Umbilical cord (tissue), 2 donors: ENCODE measurements around the gene CAMK2B. TPM values are rescaled to one million over a fixed set of nuclear protein-coding genes. Genes with fewer than 3 reads are reported as not detected.
"Not testable (repeated sequence)": the region's sequence is repeated elsewhere in the genome, so short reads cannot be mapped to it uniquely, and the experiment has no call there.

Experiments
- DNase-seq: peaks from one replicate; pipeline ENCODE4 v3.0.0-alpha.2; 2015; ENCODE audit warnings: low spot score
- total RNA-seq: library from RNA; depleted of rRNA; stranded (reverse); fragments of >200 nt; gene quantifications from one replicate; pipeline ENCODE4 v1.2.3, GENCODE V29; 2014; ENCODE audit warnings: low replicate concordance; ENCODE audit not compliant: insufficient read depth

The CAMK2B gene
- total RNA-seq, 1 donor from 2014 or later, result not detected

DNA sequence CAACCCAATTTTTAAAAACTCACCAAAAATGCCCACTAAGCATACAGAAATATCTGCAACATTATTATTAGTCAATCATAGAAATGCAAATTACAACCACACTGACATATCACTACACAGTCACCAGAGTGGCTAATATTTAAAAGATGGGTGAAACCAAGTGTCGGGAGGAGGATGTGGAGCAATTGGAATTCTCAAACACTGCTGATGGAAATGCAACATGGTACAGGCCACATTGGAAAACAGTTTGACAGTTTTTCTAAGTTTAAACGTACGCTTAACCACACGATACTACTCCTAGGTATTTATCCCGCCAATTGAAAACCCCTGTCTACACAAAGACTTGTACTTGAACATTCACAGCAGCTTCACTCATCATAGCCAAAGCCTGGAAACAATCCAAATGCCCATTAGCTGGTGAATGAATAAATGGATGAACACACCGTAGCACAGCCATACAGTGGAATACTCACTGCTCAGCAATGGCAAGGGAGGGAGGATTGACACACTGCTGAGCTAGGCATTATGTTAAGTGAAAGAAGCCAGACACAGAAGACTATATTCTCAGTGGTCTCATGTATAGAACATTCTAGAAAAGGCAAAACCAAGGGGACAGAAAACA lies 152.5 kb downstream of the CAMK2B start:
- DNase-seq, result no peak

DNA sequence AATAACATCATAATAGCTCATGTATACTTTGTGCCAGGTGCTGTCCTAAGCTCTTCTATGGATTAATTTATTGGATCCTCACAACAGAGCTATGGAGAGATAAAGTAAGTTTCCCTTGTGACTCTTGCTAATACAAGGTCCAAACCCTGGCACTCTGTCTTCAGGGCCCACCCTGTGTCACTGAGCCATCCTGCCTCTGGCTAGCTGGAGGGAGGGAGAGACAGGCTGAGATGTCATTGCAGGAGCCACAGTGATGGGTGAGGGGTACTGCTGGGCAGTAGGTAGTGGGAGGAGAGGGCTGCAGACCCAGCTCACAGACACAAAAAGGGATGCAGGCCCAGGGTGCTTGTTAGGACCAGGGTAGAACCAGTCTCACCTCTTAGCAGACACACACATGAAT lies 153.0 kb downstream of the CAMK2B start:
- DNase-seq, result no peak

DNA sequence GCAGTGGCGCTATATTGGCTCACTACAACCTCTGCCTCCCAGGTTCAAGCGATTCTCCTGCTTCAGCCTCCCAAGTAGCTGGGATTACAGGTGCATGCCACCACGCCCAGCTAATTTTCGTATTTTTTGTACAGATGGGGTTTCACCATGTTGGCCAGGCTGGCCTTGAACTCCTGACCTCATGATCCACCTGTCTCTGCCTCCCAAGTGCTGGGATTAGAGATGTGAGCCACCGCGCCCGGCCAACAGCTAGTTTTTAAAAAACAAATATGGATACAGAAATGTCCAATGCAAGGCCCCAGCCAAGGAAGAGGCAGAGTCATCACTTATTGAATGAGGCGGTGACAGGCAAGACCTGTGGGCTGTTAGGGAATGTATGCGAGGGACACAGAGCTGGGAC lies 153.5 kb downstream of the CAMK2B start:
- DNase-seq, result not testable (repeated sequence)

DNA sequence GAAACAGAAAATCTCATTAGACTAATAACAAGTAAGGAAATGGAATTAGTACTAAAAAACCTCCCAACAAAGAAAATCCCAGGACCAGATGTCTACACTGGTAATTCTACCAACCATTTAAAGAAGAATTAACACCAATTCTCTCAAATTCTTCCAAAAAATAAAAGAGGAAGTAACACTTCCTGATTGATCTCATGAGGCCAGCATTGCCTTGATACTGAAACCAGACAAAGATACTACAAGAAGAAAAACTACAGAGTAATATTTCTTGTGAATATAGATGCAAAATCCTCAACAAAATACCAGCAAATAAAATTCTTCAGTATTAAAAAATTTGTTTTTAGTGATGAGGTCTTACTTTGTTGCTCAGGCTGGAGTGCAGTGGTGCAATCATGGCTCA lies 157.5 kb downstream of the CAMK2B start:
- DNase-seq, result no peak

Other genes starting within 250 kb of the CAMK2B start
- gene POLM, start 243.1 kb downstream of the CAMK2B start, total RNA-seq, result 29.1 TPM
- gene AEBP1, start 221.2 kb downstream of the CAMK2B start, total RNA-seq, result 77.0 TPM
- 32.7 TPM for gene POLD2, start 202.0 kb downstream of the CAMK2B start, total RNA-seq
- not detected for gene MYL7, start 184.3 kb downstream of the CAMK2B start, total RNA-seq
- 1.2 TPM for gene GCK, start 136.2 kb downstream of the CAMK2B start, total RNA-seq
- 21.2 TPM for gene YKT6, start 124.6 kb downstream of the CAMK2B start, total RNA-seq
- 51.8 TPM for gene NUDCD3, start 165.1 kb upstream of the CAMK2B start, total RNA-seq
- gene NPC1L1, start 215.7 kb upstream of the CAMK2B start, total RNA-seq, result 0.48 TPM
- 28.4 TPM for gene DDX56, start 248.3 kb upstream of the CAMK2B start, total RNA-seq